COLO668 (cell line): ENCODE results near the gene PYHIN1.

ENCODE experiments used
- DNase-seq: peaks from one replicate; lab custom pipeline; 2025; ENCODE audit not compliant: unreplicated experiment; lab: John Stamatoyannopoulos, UW

PYHIN1 gene

DNA sequence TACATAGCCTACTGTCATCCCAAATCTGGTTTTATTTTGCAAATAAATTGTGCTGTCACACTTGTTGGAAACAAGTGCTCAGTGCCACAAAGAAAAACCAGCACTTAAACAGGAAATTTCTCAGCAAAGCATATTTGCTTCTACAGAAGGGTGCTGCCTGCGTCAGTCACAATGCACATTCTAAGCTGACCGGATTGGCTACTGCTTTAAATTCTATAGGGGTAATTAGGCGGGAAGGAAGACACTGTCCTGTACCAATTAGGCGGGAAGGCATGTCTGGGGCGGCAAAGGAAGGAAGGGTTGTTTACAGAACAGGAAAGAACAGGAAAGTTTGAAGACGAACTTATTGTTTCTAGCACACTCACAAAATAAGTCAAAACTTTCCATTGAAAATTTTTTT is 81.1 kb downstream of the PYHIN1 start:
- DNase-seq, result no peak

DNA sequence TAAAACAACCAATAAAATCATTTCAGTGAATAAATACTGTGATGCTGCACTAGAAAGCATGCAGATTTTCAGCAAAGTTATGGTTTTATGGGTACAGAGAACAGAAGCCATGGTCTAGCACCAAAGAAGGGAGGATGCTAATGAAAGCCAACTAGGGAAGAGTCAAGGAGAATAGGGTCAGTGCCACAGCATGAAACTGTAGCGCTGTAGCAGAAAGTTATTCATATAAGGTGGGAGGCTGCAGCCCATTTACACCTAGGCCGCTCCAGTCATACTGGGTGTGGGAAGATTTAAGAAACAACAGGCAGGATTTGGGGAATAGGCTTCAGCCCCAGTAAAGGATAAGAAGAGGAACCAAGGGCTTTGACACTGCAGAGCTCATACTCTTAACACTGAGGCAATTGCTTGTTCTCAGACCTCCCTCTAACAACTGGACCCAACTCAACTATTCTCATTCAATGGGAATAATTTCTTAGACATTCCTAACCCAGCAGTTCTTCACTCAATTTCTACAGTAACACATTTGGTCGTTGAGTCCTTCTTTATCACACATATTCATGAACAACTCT is 82.7 kb downstream of the PYHIN1 start:
- no peak for DNase-seq

DNA sequence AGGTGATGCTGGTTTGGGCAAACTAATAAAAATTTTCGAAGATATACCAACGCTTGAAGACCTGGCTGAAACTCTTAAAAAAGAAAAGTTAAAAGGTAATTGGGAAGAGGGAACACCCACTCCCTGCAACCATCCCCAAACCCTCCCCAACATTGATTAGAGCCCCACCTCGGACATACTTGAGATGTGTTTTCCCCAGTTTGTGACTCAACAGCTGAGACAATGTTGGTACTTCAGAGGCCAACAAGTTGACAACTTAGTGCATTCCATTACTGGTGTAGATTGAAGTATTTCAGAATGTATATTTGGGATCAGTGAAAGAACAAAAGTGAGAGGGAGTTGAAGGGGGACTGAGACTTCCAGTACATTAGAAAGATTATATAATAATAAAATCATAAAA is 83.5 kb downstream of the PYHIN1 start:
- DNase-seq, result no peak

DNA sequence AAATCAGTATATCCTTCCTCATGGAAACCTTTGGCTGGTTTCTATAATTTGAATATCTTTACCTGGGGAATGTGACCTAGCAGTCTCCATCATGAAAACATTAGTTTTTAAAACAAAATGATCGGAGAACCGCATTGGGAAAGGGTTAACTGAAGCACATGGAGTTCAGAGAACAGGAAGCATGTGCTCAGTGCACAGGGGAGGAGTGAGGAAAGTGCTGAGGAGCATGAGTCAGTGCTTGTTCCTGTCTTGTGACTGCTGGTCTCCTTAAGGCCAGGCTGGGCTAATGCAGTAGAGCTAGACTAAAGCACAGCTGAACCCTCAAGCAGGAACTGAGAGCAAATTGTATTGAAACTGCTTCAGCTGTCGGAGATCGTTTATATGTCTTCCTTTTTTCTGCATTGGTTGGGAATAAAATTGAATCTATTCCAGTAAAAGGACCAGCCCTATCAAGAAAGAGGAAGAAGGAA is 84.1 kb downstream of the PYHIN1 start:
- no peak for DNase-seq

DNA sequence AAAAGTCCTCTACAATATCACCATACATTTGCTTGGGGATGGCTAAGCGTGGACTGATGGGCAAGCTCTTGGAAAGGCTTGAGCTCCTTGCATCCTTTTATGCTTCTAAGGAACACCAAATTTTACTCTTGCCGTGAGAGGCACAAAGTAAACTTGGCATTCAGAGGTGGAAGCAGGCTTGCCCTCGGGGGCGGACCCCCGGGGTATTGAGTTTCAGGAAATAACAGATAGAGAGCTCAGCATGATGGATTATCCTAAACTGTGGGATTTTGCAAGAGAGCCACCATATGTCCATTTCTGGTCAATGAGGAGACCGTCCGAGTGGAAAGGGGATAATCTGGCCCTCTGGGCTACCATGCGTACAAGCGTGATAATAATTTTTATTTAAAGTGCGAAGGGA is 92.4 kb downstream of the PYHIN1 start:
- DNase-seq, result no peak

DNA sequence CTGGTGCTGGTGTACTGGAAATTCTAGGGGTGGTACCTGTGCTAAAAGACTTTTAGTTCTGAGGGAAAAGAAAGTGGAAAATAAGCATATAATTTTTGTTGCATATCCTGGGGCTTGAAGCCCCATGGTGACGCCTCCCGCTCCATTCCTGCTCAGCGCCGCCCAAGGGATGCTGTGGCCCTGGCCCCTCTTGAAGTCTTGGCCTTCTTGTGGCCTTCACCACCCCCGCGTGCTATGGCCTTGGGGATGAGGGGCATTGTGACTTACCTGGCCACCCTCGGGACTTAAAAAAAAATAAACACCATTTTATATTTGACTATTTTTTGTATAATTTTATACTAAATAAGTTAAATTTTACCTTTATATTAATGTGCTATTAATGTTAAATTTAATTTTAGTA is 93.7 kb downstream of the PYHIN1 start:
- DNase-seq, result no peak
